TTC549 (cell line): ENCODE data around the gene STARD10.
"Not testable (repeated sequence)": the region's sequence is repeated elsewhere in the genome, so short reads cannot be mapped to it uniquely, and the experiment has no call there.

Experiments
- FAIRE-seq: peaks from 2 replicates; lab custom pipeline; 2012; peaks lifted over from hg19 to GRCh38; lab: Jason Lieb, UNC

Gene STARD10

GRCh38 chr11:72807792-72808191, 13.9 kb upstream of the STARD10 start:
- FAIRE-seq: no peak

GRCh38 chr11:72807021-72807693, 13.3 kb upstream of the STARD10 start:
- FAIRE-seq: no peak

- FAIRE-seq: not testable (repeated sequence)
Measured at GRCh38 chr11:72806378-72806777, 12.5 kb upstream of the STARD10 start.

DNA sequence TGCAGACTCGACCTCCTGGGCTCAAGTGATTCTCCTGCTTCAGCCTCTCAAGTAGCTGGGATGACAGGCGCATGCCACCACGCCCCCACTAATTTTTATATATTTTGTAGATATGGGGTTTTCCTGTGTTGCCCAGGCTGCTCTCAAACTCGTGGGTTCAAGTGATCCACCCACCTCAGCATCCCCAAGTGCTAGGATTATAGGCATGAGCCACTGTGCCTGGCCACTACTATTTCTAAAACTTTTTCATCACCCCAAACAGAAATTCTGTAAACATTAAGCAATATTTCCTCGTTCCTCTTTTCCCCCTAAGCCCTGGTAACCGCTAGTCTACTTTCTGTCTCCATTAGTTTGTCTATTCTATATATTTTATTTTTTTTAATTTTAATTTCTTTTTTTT, 11.4 kb upstream of the STARD10 start:
- no peak for FAIRE-seq

DNA sequence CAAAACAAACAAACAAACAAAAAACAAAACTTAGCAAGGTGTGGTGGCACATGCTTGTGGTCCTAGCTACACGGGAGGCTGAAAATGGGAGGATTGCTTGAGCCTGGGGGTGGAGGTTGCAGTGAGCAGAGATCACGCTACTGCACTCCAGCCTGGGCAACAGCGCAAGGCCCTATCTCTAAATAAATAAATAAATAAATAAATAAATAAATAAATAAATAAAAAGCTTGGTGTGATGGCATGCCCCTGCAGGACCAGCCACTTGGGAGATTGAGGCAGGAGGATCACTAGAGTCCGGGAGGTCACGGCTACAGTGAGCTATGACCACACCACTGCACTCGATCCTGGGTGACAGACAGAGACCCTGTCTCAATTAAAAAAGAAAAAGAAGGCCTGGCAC, 9.0 kb upstream of the STARD10 start:
- no peak for FAIRE-seq

GRCh38 chr11:72799441-72799840, 5.6 kb upstream of the STARD10 start:
- FAIRE-seq: no peak

- no peak for FAIRE-seq
Measured at GRCh38 chr11:72798361-72798760, 4.5 kb upstream of the STARD10 start.

DNA sequence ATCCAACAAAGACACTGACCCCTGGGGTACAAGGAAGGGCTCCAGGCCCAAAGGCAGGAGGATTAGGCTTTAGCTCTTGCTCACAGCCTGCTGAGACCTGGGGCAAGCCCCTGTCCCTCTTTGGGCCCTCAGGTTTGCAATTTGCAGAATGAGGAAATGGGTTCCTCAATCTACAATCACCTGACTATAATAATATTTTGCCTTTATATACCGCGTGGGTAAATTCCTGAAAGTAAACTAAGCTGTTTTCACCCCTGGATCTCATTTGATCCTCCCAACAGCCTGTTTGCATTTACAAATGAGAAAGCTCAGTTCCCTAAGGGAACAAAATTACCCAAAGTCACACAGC, 797 bp downstream of the STARD10 start:
- FAIRE-seq: no peak

GRCh38 chr11:72792437-72793021, 1.3 kb downstream of the STARD10 start:
- FAIRE-seq: no peak

DNA sequence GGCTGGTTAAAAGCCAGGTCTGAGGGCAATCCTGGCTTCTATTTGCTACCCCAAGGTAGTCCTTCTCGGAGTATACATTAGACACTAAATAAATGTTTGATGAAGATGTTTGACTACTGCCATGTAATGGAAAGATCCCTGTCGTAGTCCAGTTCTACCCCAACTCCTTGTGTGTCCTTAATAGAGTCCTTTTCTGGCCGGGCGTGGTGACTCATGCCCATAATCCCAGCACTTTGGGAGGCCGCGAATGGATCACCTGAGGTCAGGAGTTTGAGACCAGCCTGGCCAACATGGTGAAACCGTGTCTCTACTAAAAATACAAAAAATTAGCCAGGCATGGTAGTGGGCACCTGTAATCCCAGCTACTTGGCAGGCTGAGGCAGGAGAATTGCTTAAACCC, 2.6 kb downstream of the STARD10 start:
- FAIRE-seq: not testable (repeated sequence)

- FAIRE-seq: no peak
Measured at GRCh38 chr11:72789493-72790131, 4.2 kb downstream of the STARD10 start.

DNA sequence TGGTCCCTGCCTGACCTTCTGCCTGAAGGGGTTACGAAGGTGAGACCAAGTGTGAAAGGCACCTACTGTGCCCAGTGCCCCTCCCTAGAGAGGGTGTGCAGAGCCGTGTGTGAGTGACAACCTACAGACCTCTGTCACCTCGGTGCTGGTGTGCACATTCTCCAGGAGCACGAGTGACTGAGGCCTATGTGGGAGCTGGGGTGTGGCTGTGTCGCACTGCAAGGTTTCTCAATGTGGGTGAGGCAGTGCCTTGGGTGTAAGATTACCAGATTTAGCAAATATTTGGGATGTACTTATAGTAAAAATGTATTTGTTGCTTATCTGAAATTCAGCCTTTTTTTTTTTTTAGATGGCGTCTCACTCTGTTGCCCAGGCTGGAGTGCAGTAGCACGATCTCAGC, 5.6 kb downstream of the STARD10 start:
- FAIRE-seq: no peak

GRCh38 chr11:72787216-72788104, 6.4 kb downstream of the STARD10 start:
- FAIRE-seq: no peak

GRCh38 chr11:72786305-72787215, 7.3 kb downstream of the STARD10 start:
- FAIRE-seq: no peak

DNA sequence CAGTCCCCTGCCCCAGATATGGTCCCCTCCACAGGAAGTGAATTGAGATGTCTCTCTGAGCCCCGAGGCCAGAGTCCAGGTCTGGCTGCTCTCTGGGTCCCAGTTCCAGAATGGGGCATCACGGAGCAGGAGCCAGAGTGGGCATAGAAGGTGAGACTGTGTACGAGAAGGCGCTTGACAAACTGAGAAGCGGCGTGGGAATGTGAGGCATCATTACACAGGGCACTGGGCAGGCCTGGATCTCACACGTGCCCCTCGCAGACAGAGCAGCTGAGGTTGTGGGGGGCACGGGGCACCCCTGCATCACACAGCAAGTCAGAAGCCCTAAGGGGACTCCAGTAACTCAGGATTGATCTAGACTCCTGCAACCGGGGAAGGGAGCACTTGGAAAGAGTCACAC, 9.2 kb downstream of the STARD10 start:
- no peak for FAIRE-seq

GRCh38 chr11:72783144-72783905, 10.5 kb downstream of the STARD10 start:
- FAIRE-seq: no peak

GRCh38 chr11:72782081-72782920, 11.5 kb downstream of the STARD10 start:
- FAIRE-seq: no peak

DNA sequence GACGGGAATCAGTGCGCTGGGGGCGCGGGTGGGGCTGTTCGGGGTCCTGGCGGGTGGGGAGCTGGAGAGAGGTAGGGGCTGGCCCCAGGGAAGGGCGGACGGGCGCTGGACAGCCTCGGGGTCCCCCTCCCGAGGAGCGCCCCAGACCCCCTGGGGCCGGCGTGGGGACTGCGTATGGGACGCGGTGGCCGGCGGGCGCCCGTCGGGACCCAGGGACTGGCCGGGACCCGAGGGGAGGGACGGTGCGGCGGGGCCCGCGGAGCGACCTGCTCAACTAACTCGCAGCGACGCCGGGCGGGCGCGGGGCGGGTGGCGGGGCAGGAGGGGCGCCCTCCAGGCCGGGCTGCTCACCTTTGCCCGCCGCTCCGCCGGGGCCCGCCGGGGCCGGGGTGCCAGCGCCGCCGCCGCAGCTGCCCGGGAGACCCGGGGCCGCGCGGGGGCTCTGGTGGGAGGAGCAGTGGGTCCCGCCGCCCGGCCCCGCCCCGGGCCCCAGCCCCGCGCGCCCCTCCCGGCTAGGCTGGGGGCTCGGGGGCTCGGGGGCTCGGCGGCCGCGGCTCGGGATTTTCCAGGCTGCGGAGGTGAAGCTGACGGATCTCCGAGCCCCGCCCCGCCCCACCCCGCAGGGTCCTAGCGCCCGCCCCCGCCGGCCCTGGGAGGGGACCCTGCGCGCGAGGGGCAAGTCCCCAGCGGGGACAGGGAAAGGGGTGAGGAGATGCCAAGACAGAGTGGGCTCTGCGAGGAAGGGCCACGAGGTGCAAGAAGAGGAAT, 12.3 kb downstream of the STARD10 start:
- FAIRE-seq: no peak

DNA sequence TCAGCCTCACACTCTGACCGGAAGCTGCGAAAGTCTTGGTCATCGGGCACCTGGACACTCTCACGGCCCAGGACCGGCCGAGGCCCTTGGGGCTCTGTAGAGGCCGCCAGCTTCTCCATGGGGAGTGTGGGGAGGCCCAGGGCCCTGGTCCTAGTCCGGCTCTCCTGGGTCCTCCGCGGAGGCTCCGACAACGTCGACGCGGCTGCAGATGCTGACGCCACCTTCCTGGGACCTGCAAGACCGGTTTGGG, 12.9 kb downstream of the STARD10 start:
- FAIRE-seq: no peak
